ELF-1 (cell line): ENCODE measurements around the gene HPX.
"Not testable (repeated sequence)": the region's sequence is repeated elsewhere in the genome, so short reads cannot be mapped to it uniquely, and the experiment has no call there.

Experiments used
- DNase-seq: peaks from one replicate; pipeline ENCODE4 v3.0.0-alpha.2; 2016; ENCODE audit warnings: low read depth, low spot score

Gene HPX

DNA sequence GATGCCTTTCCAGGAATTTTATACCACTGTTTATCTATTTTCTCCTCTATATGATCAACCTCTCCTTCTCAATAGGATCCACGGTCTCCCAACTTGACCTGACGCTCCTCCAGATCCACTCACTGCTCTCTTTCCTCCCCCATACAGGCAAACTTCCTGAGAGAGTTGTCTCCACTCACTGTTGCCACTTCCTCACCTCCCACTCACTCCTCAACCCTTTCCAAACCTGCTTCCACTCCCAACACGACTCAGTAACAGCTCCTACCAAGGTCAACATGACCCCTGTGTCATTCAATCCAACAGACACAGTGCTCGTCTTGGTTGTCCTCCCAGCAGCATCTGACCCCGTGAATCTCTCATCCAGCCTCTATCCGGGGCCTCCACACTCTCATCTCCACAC is 25.0 kb downstream of the HPX start:
- no peak for DNase-seq

DNA sequence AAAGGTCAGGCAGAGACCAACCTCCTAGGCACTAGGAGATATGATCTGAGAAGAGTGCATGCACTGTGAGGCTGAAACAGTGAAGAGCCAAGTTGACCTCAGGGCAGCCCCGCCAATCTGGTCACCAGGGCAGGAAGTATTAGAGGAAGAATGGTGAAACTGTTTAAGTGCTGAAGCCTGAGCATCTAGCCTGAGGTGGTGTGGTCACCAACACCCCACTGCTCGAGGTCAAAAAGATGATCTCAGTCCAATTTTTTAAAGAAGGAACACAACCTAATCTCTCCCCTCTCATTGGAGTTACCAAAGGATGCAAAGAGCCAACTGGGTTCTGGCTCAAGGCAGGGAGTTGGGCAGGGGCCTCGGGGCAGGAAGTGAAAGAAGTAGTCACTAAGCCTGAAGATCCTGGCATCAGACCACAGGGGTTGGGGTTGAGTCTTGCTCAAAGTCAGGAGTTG is 25.9 kb downstream of the HPX start:
- no peak for DNase-seq

DNA sequence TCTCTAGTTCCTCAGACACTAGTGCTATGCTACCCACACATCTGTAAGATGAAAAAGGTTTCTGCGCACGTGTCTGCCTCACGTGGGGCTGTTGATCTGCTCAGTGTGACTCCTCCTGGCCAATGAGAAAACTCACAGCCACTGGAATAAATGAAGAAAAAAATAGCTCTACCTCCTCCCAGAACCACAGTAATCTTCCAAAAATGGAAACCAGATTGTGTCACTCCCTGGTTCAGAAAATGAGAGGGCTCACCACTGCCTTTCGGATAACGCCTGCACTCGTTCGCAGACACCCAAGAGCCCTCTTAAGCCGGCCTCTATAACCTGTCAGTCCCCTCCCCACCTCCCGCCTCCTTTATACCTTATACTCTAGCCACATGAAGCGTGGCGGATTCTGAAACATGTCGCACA is 27.0 kb downstream of the HPX start:
- no peak for DNase-seq

DNA sequence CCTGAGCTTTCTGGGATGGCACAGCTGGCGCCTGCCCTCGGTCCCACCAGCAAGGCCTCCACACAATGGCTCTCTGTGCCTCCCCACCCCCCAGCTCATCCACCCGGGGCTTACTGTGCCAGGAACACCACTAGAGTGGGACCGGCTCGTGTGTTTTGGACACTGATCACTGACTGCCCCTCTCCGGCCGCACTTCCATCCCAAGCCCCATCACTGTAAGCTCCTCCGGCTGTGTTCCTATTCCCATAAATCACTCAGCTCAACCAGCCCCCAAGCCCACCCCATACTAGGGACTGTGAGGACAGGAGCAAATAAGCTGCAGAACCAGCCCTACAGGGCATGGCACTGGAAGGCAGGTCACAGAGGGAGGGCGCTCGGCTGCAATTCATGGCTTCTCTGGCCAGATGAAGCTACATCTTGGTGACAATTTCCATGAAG is 29.2 kb downstream of the HPX start:
- DNase-seq = no peak

DNA sequence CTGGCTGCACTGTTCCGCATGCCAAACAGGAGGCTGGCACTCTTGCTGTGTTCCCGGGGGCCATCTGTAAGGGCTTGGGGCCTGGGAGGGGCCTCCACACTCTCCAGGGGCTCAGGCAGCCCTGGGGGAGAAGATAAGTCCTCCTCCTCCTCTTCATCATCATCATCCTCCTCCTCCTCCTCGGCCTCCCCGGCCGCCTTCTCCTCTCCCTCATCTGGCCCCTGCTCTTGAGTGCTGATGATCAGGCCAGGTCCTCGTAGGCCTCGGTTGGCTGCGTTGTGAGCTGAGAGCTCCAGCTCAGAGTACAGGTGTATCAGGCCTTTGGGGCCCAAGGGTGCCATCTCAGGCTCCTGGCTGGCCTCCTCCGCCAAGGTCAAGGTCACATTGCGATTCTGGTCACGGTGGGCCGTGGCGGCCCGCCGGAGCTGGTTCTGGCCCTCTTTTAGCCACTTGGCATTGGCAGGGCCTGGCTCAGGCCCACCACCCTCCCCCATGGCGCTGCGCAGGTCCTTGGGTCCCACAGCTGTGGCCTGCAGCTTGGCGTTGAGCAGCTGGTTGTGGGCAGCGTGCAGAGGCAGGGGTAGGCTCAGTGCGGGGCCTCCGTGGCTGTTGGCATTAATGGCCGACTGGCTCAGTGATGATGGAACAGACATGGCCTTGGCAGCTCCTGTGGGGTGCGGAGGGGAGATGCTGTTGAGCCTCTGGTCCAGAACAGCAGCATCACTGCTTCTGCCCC is 29.9 kb downstream of the HPX start:
- no peak for DNase-seq

DNA sequence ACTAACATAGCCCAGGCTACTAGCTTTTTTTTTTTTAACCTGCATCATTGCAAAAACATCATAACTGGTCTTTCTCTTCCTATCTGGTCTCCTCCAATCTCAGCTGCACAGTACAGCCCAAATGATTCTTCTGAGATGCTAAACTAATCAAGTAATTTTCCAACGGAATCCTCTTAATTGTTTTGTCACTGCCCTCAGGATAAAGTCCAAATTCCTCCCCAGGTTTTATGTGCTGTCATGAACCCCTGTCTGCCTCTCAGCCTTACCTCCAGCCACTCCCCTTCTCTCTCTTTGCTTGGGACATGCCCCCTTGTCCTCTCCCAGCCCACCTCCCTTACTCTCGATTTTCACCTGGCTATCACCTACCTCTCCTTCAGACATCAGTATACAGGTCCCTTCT is 34.4 kb downstream of the HPX start:
- no peak for DNase-seq

DNA sequence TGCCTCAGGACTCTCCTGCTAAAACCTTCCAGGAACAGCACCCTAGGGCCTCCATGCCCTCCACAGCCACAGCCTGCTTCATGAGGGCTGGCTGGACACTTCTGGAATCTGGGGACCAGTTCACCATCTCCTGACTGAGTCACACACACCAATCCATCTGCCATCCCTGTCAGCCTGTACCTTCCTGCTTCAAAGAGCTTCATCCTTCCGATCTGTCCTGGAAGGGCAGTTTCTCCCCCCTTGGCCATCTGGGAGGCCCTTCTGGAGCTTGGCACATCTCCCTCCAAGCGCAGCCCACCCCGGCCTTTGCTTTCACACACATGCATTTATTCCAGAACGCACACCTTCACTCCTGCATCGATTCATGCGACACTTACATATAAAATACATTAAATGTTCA is 34.9 kb downstream of the HPX start:
- no peak for DNase-seq

DNA sequence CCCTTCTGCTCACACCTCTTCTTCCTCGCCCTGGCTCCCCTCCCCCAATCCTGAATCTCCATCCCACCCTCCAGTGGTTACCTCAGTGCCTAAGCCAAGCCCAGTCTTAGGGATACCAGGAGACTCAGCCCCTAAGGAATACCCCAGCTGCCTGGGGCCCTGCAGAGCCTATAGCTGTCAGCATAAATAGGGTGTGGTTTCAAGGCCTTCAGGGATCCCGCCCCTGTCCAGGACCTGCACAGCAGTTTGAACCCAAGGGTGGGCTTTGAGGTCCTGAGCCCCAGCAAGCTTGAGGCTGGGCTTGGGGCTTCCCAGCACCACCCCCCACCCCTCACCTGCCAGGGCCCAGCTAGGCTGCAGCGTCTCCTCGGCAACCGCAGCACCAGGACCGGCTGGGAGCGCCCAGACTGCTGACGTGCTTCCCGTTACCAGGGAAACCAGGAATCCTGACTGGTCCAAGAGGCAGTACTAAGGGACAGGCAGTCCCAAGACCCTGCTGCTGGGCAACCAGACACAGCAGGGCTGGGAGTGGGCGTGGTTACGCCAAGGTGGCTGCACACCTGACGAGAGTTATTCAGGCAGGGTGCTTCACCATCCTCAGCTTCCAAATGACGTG is 35.6 kb downstream of the HPX start:
- peak; percentile 81 for DNase-seq

DNA sequence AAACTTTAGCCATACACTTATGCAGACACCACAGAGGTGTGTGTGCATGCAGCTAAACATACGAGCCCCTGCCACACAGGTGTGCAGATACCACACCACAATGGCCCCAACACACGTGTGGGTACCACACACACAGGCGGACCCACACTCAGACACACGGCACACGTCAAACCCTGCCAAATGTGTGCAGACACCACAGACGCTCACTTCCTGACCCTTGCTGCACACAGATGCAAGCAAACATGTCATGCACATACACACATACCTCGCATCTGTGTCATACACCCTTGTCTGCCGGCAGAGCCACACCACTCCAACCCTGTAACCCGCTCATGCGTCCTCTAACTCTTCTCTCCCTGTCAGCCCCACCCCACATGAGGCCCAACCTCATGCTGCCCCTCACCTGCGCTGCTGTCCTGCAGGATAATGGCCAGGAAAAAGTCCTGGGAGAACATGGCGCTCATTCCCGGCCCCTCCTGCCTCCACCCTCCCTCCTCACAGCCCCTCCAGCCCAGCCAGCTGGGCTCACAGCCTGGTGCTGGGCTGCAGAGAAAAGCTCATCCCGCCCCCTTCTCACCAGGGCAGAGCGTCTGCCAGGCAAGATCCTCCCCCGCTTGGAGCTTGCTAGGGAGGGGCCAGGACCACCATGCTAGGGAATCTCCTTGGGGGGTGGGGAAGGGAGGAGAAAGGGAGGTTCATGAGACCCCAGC is 36.3 kb downstream of the HPX start:
- DNase-seq = no peak

DNA sequence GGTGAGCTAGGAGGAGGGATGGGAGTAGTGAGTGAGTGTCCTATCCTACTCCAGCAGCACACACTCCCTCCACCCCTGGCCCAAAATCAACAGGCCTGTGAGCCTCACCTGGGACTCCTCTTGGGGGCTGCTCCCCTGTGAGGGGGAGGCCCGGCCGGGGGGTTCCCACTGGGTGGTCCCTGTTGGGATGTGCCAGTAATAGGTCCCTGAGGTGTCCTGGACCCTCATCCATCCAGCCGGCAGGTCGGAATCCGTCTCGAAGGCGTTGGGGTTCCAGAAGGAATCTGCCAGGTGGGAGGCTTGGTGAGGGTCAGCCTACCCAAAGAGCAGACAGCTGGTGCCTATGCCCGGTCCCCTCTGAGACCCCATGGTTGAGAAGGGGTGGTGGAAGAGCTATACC is 37.2 kb downstream of the HPX start:
- DNase-seq = no peak

DNA sequence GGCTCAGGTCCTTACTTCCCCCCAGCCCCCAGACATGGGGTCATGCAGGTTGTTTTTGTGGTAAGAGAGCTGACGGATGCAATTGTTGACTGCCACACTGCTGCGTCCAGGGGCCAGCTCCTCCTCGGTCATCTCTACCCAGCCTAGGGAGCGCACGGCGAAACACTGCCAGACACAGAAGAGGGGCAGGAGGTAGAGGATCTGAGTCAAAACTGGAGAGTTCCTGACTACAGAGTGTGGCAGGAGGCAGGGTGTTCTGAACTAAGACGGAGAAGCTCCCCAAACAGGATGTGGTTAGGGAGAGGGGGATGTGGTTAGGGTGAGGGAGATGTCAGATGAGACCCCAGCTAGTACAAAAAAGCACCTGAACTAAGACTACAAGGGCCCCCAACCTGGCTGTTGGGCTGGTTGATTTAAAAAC is 38.2 kb downstream of the HPX start:
- DNase-seq = no peak

DNA sequence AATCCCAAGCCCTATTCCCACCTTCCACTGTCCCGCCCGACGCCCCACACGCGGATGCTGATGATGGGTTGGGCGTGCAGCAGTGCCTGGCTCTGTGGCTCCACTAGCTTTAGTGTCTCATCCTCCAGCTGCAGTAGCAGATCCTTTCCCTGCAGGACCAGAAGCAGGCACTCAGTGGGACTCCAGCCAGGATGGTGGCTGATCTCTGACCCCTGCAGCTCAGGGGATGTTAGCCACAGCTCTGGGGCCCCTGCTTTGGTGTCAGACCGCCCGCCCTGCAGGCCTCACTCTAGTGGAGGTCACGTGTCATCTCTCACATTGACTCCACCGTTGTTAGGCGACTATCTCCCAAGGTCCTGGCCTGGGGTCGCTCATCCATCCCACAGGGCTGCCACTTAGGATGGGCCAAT is 38.7 kb downstream of the HPX start:
- no peak for DNase-seq

DNA sequence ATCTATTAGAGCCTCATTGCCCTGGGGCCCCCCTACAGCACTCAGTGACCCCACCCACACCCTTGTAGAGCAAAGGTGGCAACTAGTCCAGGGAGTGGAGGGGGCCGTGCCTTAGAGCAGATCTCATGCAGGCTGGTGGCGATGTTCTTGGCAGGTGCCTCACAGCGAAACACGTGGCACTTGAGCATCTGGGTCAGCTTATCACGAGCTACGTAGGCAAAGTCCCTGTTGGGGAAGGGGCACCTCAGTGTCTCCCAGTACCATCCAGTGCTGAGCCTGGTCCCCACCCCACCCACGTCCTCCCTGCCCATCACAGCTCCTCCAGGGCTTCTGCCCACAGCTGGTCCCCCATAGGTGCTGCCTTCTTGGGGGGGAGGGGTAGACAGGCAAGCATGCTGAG is 39.3 kb downstream of the HPX start:
- DNase-seq = no peak

DNA sequence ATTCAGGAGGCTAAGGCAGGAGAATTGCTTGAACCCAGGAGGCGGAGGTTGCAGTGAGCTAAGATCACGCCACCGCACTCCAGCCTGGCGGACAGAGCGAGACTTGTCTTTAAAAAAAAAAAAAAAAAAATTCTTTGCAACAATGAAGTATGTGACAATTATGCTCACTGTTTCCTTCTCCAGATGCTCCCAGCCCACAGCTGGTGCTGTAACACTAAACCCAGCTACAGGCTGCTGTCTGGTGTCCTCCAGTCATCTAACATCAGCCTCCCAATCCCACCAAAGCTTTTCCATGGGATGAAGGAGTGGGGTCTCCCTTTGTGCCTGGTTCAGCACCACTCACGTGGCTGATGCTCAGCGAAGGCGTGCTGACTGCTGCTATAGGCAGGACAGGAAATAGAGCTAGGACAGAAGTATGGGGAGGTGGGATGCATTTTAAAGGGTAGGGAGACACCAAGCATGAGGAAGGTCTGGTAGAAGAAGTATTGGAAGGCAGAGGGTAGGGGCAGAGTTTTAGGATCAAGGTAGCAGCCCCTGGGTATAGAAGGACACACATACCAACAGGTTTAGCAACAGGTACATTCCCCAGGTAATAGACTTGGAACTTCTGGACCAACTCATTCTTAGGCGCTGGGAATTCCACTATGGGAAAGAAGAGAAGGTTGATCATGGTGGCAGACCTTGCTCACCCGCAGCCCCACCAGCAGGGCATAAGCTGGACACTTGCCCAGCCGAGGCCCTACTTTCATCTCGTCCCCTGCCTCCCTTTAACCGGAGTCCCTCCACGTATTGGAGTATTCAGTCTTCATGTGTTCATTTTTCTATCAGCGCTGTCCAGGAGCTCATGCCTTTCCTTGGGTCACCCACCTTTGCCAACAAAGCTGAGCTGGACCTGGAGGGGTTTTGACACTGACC is 40.1 kb downstream of the HPX start:
- no peak for DNase-seq

DNA sequence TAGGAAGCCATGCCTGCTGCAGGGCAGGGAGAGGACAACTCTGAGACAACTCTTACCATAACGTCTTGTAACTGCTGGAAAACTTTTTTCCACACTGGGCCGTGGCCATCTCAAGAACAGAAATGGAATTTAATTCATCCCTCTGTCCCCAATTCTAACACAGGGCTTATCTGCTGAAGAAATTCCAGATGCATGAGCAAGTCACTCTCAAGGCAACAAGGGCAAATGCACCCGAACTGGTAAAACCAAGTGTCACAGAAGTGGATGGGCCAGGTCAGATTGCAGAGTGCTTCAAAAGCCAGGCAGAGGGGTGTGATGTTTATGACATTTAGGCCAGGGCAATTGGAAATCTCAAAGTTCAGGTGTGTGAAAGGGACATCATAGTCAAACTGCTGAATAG is 43.2 kb downstream of the HPX start:
- no peak for DNase-seq

DNA sequence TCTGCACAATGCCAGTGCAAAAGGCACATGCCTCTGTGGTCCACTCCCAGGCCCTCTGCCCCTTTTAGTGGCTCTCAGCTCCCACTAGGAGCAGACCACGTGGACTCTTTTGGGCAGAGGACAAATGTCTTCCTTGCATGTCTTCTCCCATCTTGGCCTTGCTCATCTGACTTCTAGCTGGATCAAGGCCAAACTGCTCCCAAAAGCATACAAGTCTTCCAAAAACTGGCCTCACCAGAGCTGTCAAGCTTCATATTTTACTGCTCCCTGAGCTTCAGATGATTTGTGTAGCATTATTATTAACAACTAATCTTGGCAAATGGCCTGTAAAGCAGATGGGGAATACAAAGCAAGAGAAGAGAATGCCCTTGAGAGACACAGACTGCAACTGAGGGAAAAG is 43.6 kb downstream of the HPX start:
- no peak for DNase-seq

DNA sequence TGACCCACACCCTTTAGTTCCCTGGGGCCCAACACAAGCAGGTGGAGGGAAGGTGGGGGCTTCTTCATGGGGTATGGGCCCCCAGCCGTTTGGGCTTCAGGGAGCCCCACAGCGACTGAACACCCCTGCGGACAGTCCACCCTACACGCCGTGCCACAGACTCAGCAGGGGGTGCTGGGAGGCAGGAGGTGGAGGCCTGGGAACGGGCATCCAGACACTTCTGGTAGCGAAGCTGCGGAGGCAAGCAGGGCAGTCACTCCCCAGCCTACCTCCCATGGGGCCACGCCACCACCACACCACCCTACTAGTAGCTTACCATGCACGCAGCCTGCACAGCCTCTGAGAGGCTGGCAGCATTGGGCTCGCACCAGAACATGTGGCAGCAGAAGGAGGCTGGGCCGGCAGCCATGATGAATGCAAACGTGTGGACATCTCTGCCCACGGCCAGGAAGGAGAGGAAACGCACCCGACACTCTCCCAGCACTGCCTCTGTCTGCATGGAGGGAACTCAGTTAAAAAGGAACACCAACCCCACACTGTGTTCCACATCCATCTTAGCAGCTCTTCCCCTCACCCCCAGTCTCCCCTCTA is 45.2 kb downstream of the HPX start:
- no peak for DNase-seq

DNA sequence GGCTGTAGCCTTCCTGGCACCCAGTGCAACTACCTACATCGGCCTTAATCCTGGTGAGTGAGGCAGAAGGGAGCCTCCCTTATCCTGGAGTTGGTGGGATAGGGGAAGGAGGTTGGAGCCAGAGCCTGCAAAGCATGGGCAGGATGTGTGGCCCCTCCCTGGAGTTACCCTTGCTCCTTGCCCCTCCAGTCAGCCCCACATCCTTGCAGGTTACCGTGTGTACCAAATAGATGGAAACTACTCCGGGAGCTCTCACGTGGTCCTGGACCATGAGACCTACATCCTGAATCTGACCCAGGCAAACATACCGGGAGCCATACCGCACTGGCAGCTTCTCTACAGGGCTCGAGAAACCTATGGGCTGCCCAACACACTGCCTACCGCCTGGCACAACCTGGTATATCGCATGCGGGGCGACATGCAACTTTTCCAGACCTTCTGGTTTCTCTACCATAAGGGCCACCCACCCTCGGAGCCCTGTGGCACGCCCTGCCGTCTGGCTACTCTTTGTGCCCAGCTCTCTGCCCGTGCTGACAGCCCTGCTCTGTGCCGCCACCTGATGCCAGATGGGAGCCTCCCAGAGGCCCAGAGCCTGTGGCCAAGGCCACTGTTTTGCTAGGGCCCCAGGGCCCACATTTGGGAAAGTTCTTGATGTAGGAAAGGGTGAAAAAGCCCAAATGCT is 46.7 kb downstream of the HPX start:
- DNase-seq = no peak

DNA sequence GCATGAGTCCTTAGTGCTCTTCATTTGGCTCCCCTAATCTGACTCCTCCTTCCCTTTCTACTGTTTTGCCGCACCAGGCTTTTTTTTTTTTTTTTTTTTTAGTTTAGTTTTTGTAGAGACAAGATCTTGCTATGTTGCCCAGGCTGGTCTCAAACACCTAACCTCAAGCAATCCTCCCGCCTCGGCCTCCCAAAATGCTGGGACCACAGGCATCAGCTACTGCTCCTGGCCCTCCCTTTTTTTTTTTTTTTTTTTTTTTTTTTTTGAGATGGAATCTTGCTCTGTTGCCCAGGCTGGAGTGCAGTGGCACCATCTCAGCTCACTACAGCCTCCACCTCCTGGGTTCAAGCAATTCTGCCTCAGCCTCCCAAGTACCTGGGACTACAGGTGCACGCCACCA is 48.5 kb downstream of the HPX start:
- not testable (repeated sequence) for DNase-seq

DNA sequence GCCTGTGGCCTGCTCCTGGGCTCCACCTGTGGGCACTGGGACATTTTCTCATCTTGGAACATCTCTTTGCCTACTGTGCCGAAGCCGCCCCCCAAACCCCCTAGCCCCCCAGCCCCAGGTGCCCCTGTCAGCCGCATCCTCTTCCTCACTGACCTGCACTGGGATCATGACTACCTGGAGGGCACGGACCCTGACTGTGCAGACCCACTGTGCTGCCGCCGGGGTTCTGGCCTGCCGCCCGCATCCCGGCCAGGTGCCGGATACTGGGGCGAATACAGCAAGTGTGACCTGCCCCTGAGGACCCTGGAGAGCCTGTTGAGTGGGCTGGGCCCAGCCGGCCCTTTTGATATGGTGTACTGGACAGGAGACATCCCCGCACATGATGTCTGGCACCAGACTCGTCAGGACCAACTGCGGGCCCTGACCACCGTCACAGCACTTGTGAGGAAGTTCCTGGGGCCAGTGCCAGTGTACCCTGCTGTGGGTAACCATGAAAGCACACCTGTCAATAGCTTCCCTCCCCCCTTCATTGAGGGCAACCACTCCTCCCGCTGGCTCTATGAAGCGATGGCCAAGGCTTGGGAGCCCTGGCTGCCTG is 49.2 kb downstream of the HPX start:
- no peak for DNase-seq
